Mesothelial cell of epicardium (in vitro differentiated cells): Measurements from ENCODE around the gene SORCS3. TPM values are rescaled to one million over a fixed set of nuclear protein-coding genes. Genes with fewer than 3 reads are reported as not detected.
"Not testable (repeated sequence)": the region's sequence is repeated elsewhere in the genome, so short reads cannot be mapped to it uniquely, and the experiment has no call there.

Experiments used
- DNase-seq, 2 experiments: peaks; one replicate each; pipeline ENCODE4 v3.0.0; 2021; ENCODE audit warnings: low spot score in 2 of 2; ENCODE audit not compliant: unreplicated experiment in 2 of 2
- H3K27ac Mint-ChIP-seq: 2 replicates; pipeline ENCODE4 v1.8.0; 2021; ENCODE audit warnings: mixed read lengths
- H3K27me3 Mint-ChIP-seq: 2 replicates; pipeline ENCODE4 v1.8.0; 2021; ENCODE audit warnings: low read depth, mixed read lengths
- H3K36me3 Mint-ChIP-seq: 2 replicates; pipeline ENCODE4 v1.8.0; 2021; ENCODE audit warnings: mixed read lengths
- H3K4me1 Mint-ChIP-seq: 2 replicates; pipeline ENCODE4 v1.8.0; 2021; ENCODE audit warnings: mixed read lengths
- H3K4me3 Mint-ChIP-seq: 2 replicates; pipeline ENCODE4 v1.8.0; 2021; ENCODE audit warnings: mild to moderate bottlenecking, moderate library complexity, mixed read lengths
- H3K9me3 Mint-ChIP-seq: 2 replicates; pipeline ENCODE4 v1.8.0; 2021; ENCODE audit warnings: mixed read lengths
- total RNA-seq: library from RNA; stranded (reverse); gene quantifications from 3 replicates; pipeline ENCODE4 v1.2.1, GENCODE V29; 2021
- TF ChIP-seq, protein P1 (sequence below): fragments of 200-600 bp; sonication (generic); IDR thresholded peaks from one replicate; pipeline ENCODE4 v1.5.0; 2021; ENCODE audit warnings: antibody characterized with exemption; ENCODE audit not compliant: unreplicated experiment

Gene SORCS3
- total RNA-seq, 1 donor from 2014 or later, result 0.04 TPM

DNA sequence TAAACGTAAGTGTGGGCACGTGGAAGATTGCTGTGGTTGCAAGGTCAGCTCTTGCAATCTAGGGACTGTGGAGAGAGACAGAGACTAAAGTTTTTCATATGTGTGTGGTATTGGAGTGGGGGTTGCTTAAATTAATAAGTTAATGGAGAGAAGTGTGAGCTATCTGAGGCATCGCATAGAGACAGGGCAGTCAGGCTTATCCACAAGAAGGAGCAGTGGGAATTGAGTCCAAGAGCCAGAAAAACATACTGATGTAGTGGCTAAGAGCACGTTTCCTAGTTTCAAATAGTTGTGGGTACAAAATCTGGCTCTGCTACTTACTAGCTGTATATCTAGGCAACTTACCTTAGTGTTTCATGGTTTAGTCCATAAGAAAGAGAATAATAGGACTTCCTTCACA, 65.8 kb downstream of the SORCS3 start:
- peaks cover 3% of the 10 kb centered on the region for H3K4me1 Mint-ChIP-seq
- DNase-seq, result no peak
- no peak overlapping the region for H3K4me3 Mint-ChIP-seq
- H3K27me3 Mint-ChIP-seq, result peaks cover 37% of the 10 kb centered on the region
- no peaks in the 10 kb centered on the region for H3K36me3 Mint-ChIP-seq
- TF ChIP-seq, protein P1, sequence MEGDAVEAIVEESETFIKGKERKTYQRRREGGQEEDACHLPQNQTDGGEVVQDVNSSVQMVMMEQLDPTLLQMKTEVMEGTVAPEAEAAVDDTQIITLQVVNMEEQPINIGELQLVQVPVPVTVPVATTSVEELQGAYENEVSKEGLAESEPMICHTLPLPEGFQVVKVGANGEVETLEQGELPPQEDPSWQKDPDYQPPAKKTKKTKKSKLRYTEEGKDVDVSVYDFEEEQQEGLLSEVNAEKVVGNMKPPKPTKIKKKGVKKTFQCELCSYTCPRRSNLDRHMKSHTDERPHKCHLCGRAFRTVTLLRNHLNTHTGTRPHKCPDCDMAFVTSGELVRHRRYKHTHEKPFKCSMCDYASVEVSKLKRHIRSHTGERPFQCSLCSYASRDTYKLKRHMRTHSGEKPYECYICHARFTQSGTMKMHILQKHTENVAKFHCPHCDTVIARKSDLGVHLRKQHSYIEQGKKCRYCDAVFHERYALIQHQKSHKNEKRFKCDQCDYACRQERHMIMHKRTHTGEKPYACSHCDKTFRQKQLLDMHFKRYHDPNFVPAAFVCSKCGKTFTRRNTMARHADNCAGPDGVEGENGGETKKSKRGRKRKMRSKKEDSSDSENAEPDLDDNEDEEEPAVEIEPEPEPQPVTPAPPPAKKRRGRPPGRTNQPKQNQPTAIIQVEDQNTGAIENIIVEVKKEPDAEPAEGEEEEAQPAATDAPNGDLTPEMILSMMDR, result no peak
- no peaks in the 10 kb centered on the region for H3K9me3 Mint-ChIP-seq
- H3K27ac Mint-ChIP-seq, result no peak overlapping the region

DNA sequence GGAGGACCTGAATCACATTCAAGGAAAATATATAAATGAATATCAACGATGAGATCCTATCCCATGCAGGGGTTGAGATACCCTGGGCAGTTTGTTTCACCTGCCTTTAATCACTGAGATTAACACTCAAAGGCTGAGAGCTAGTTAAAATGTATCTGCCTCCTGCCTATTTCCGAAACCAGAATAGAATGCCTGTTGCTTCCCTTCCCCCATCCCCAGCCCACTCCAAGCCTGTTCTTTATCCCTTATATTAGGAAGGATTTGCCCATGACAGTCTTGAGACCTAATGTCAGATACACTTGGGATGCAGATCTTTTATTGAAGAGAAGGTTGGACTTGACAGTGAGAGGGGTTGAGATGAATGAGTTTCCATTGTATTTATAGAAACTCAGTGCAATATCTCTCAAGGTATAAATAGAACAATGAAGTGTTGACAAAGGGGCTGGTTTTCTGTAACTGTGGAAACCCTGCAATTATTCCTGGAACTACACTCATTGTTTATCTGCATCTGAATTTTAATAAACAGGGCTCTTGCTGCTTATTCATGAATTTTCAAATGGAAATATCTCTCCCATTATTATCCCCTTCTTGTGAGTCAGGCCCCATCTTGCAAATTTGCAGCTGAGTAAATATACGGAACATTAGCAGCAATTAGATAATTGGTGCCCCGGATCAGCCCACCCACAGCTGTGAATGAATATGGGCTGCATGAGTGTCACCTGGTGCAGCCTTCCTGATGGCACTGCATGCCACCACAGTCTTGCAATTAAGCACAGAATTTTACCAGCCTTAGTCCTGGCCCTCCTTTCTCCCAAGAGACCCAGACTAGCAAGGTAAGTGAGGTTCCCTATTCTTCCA, 66.7 kb downstream of the SORCS3 start:
- peaks cover 29% of the 10 kb centered on the region for H3K27me3 Mint-ChIP-seq
- H3K4me3 Mint-ChIP-seq, result no peak overlapping the region
- DNase-seq, result no peak
- no peaks in the 10 kb centered on the region for H3K36me3 Mint-ChIP-seq
- TF ChIP-seq, protein P1, result no peak
- no peaks in the 10 kb centered on the region for H3K9me3 Mint-ChIP-seq
- no peak overlapping the region for H3K27ac Mint-ChIP-seq
- peaks cover 3% of the 10 kb centered on the region for H3K4me1 Mint-ChIP-seq

DNA sequence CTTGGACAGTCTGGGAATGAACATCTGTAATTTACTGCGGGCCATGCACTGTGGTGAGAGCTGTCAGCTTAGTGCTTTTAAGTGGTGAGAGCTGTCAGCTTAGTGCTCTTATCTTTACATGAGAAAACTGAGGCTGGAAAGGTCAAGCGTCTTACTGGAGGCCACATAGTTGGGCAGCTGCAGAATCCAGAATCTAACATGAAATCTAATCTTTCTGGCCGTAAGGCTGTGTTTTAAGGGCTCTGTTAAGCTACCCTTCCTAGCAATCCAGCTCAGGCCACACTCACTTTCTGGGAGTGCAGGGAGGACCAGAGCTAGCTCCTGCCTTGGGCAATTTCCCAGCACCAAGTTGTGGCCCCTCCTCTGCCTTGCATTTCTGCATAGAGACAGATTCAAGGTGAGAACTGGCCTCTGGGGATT, 70.2 kb downstream of the SORCS3 start:
- H3K4me3 Mint-ChIP-seq, result no peak overlapping the region
- H3K27ac Mint-ChIP-seq, result no peak overlapping the region
- H3K4me1 Mint-ChIP-seq, result peaks cover 3% of the 10 kb centered on the region
- peaks cover 45% of the 10 kb centered on the region for H3K27me3 Mint-ChIP-seq
- H3K36me3 Mint-ChIP-seq, result no peaks in the 10 kb centered on the region
- H3K9me3 Mint-ChIP-seq, result no peaks in the 10 kb centered on the region
- TF ChIP-seq, protein P1, result no peak
- DNase-seq, result no peak

DNA sequence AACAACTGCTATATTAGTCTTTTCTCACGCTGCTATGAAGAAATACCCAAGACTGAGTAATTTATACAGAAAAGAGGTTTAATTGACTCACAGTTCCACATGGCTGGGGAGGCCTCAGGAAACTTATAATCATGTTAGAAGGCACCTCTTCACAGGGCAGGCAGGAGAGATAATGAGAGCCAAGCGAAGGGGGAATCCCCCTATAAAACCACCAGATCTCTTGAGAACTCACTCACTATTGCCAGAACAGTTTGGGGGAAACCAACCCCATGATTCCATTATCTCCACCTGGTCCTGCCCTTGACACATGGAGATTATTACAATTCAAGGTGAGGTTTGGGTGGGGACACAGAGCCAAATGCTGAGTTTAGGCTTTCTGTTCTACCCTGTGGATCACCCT, 89.5 kb downstream of the SORCS3 start:
- not testable (repeated sequence) for H3K27ac Mint-ChIP-seq, DNase-seq, H3K36me3 Mint-ChIP-seq, H3K4me3 Mint-ChIP-seq, H3K9me3 Mint-ChIP-seq
- peaks cover 49% of the 10 kb centered on the region for H3K27me3 Mint-ChIP-seq
- H3K4me1 Mint-ChIP-seq, result peaks cover 13% of the 10 kb centered on the region

DNA sequence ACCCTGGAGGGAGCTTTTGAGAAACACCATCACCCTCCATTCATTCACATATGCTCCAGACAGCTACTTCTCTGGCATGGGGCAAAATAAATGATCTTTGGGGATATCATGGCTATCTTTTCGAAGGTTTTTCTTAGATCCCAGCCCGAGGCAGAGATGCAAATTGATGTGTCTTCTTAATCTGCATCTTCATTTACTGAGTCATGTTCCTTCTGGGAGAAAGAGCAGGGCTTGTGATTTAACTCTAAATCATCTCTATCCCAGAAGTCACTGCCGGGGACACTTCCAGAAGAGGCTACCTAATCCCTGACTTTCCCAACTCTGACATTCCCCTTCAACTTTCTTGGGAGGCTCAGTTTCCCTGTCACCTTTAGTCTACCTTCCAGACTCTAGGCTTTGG, 90.1 kb downstream of the SORCS3 start:
- Mint-ChIP-seq H3K4me1 (peaks cover 19% of the 10 kb centered on the region), H3K27me3 (peaks cover 45% of the 10 kb centered on the region), H3K9me3 (peaks cover 5% of the 10 kb centered on the region), H3K36me3 (no peaks in the 10 kb centered on the region), H3K4me3 (no peak overlapping the region), H3K27ac (no peak overlapping the region)
- DNase-seq, result no peak
- TF ChIP-seq, protein P1, result no peak

DNA sequence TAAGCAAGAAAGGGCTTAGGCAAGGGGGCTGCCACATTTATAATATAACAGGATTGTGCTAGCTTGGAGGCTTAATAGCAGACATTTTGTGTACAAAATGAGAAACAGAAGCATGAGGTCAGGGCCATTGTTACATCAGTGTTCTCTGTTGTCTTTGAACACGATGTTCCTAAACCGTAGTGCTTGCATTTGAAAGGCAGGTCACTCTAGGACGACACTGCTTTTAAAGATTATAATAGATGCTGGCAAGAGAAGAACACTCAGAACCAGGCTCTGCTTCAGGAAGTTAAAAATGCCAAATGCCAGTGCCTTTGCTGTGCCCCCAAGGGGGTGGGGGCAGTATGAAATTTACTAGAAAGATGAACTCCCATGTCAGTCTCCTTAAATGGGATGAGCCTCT, 91.1 kb downstream of the SORCS3 start:
- Mint-ChIP-seq H3K9me3 (no peaks in the 10 kb centered on the region), H3K27me3 (peaks cover 38% of the 10 kb centered on the region), H3K4me1 (peaks cover 23% of the 10 kb centered on the region), H3K36me3 (no peaks in the 10 kb centered on the region), H3K4me3 (no peak overlapping the region), H3K27ac (no peak overlapping the region)
- no peak for DNase-seq
- TF ChIP-seq, protein P1, result no peak
